ENCODE data around the gene KDM3A.

The KDM3A gene

DNA sequence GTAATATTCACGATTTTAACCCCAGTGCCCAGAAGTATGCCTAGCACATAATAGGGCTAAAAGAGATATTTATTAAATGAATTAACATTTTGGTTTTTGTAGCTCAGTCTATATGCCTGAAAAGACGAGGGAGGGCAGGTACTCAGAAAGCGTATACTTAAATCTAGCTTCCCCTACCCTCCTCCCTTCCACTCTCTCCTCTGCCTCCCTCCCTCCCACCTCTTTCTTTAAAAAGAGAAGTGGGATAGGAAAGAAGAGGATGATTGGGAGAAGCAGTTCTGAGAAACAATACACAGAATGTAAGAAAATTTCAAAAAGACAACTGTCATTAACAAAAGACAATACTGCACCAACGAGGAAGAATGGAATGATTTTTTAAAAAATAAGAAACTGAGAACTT lies 82.3 kb downstream of the KDM3A start:
- no peak for FAIRE-seq
- no peak for DNase-seq (ENCODE audit: insufficient read length, low spot score)
- TF ChIP-seq CTCF (IDR thresholded peaks at IDR 0.05; ENCODE audit: insufficient read depth, missing control alignments), result no peak

GRCh38 chr2:86525421-86526340 lies 84.5 kb downstream of the KDM3A start:
- TF ChIP-seq CTCF (IDR thresholded peaks at IDR 0.05; ENCODE audit: insufficient read depth, missing control alignments), result no peak
- FAIRE-seq (no peak), DNase-seq (ENCODE audit: insufficient read length, low spot score) (no peak)

DNA sequence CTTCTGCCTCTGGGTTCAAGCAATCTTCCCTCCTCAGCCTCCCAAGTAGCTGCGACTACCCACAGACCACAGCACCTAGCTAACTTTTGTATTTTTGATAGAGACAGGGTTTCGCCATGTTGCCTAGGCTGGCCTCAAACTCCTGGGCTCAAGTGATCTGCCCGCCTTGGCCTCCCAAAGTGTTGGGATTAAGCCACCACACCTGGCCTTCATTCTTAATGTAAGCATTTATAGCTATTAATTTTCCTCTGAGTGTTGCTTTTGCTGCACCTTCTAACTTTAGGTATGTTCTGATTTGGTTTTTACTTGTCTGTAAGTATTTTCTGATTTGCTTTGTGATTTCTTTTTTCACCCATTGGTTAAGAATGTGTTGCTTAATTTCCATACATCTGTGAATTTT lies 92.4 kb downstream of the KDM3A start:
- no peak for FAIRE-seq
- no peak for DNase-seq (ENCODE audit: insufficient read length, low spot score)
- no peak for TF ChIP-seq CTCF (IDR thresholded peaks at IDR 0.05; ENCODE audit: insufficient read depth, missing control alignments)

DNA sequence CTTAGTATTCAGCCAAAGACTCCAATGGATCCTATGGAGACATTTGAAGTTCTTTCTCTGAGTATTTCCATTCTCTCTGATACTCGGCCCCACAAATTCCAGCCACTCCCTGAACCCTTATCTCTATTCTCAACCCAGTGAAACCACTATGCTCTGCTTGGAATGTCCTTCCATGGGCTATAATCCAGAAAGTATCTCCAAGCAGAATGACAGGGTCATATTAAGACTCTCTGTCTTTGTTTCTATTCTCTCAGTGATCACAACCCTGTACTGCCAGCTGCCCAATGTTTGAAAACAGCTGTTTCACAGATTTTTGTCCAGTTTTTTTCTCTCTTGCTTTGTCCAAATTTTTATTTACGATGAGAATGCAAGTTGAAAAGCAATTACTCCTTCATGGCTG lies 100.2 kb downstream of the KDM3A start:
- FAIRE-seq (no peak), DNase-seq (ENCODE audit: insufficient read length, low spot score) (no peak)
- TF ChIP-seq CTCF (IDR thresholded peaks at IDR 0.05; ENCODE audit: insufficient read depth, missing control alignments), result no peak

Measured in D721Med (cell line).